HUES6 (cell line): ENCODE results near the gene INHA.

ENCODE experiments used
- H3K27ac ChIP-seq: 2 replicates; pipeline ENCODE4 v1.7.0; 2013; ENCODE audit warnings: low read depth, mild to moderate bottlenecking, low read length, inconsistent platforms
- H3K27me3 ChIP-seq: 2 replicates; pipeline ENCODE4 v1.6.1; 2013; ENCODE audit warnings: low read length; ENCODE audit not compliant: control insufficient read depth, insufficient read depth
- H3K36me3 ChIP-seq: 2 replicates; pipeline ENCODE4 v1.6.1; 2013; ENCODE audit warnings: low read length; ENCODE audit not compliant: control insufficient read depth, insufficient read depth
- H3K4me1 ChIP-seq: 2 replicates; pipeline ENCODE4 v1.6.1; 2013; ENCODE audit warnings: low read length; ENCODE audit not compliant: control insufficient read depth, insufficient read depth
- H3K4me3 ChIP-seq: 2 replicates; pipeline ENCODE4 v1.5.1; 2013; ENCODE audit warnings: low read depth, low read length
- H3K9ac ChIP-seq: one replicate; pipeline ENCODE4 v1.6.1; 2013; ENCODE audit warnings: mild to moderate bottlenecking, low read length
- H3K9me3 ChIP-seq: 2 replicates; pipeline ENCODE4 v1.6.1; 2013; ENCODE audit warnings: low read depth, low read length; ENCODE audit not compliant: control insufficient read depth, insufficient read depth

INHA gene

GRCh38 chr2:219560893-219561178 lies 11.3 kb upstream of the INHA start:
- H3K9me3 ChIP-seq: no peaks in the 10 kb centered on the region
- H3K27me3 ChIP-seq: no peaks in the 10 kb centered on the region
- no peak overlapping the region for H3K9ac ChIP-seq
- no peak overlapping the region for H3K4me3 ChIP-seq
- peaks cover 53% of the 10 kb centered on the region for H3K36me3 ChIP-seq
- H3K27ac ChIP-seq: no peak overlapping the region
- peaks cover 51% of the 10 kb centered on the region for H3K4me1 ChIP-seq

GRCh38 chr2:219561179-219562048 lies 10.7 kb upstream of the INHA start:
- H3K36me3 ChIP-seq: peaks cover 50% of the 10 kb centered on the region
- H3K9me3 ChIP-seq: no peaks in the 10 kb centered on the region
- H3K4me1 ChIP-seq: peaks cover 57% of the 10 kb centered on the region
- peak overlapping the region; percentile 42; the same call in 1 of the 2 replicates for H3K27ac ChIP-seq
- no peaks in the 10 kb centered on the region for H3K27me3 ChIP-seq
- H3K4me3 ChIP-seq: no peak overlapping the region
- H3K9ac ChIP-seq: peak overlapping the region; percentile 12

- Histone ChIP-seq H3K27me3 (no peaks in the 10 kb centered on the region), H3K36me3 (peaks cover 52% of the 10 kb centered on the region), H3K27ac (no peak overlapping the region; the same call in 1 of the 2 replicates), H3K9me3 (peaks cover 4% of the 10 kb centered on the region; the same call in 1 of the 2 replicates), H3K4me1 (peaks cover 60% of the 10 kb centered on the region), H3K9ac (peak overlapping the region; percentile 12), H3K4me3 (no peak overlapping the region)
Observed at GRCh38 chr2:219562049-219563020, 9.8 kb upstream of the INHA start.

GRCh38 chr2:219563271-219563928 lies 8.7 kb upstream of the INHA start:
- peaks cover 60% of the 10 kb centered on the region for H3K4me1 ChIP-seq

GRCh38 chr2:219565130-219566080 lies 6.7 kb upstream of the INHA start:
- peaks cover 7% of the 10 kb centered on the region; the same call in 1 of the 2 replicates for H3K9me3 ChIP-seq
- H3K9ac ChIP-seq: peak overlapping the region; percentile 71
- H3K27me3 ChIP-seq: peaks cover 11% of the 10 kb centered on the region; the same call in 1 of the 2 replicates
- peak overlapping the region; percentile 28 for H3K4me3 ChIP-seq
- peaks cover 68% of the 10 kb centered on the region for H3K4me1 ChIP-seq
- peaks cover 63% of the 10 kb centered on the region for H3K36me3 ChIP-seq
- H3K27ac ChIP-seq: peak overlapping the region; percentile 65

More at GRCh38 chr2:219563271-219563928, 8.7 kb upstream of the INHA start:
- Histone ChIP-seq H3K4me3 (no peak overlapping the region), H3K9me3 (peaks cover 7% of the 10 kb centered on the region; the same call in 1 of the 2 replicates), H3K36me3 (peaks cover 59% of the 10 kb centered on the region), H3K9ac (no peak overlapping the region), H3K27me3 (no peaks in the 10 kb centered on the region), H3K27ac (no peak overlapping the region)

- Histone ChIP-seq H3K9ac (no peak overlapping the region), H3K27ac (no peak overlapping the region), H3K4me1 (peaks cover 58% of the 10 kb centered on the region), H3K4me3 (no peak overlapping the region), H3K27me3 (peaks cover 11% of the 10 kb centered on the region; the same call in 1 of the 2 replicates), H3K36me3 (peaks cover 62% of the 10 kb centered on the region), H3K9me3 (peaks cover 7% of the 10 kb centered on the region; the same call in 1 of the 2 replicates)
Observed at GRCh38 chr2:219566640-219567039, 5.5 kb upstream of the INHA start.

GRCh38 chr2:219567131-219567530 lies 5.0 kb upstream of the INHA start:
- Histone ChIP-seq H3K27me3 (peaks cover 11% of the 10 kb centered on the region; the same call in 1 of the 2 replicates), H3K4me3 (no peak overlapping the region), H3K9me3 (peaks cover 7% of the 10 kb centered on the region; the same call in 1 of the 2 replicates), H3K36me3 (peaks cover 58% of the 10 kb centered on the region), H3K9ac (no peak overlapping the region), H3K27ac (no peak overlapping the region), H3K4me1 (peaks cover 58% of the 10 kb centered on the region)

- Histone ChIP-seq H3K27ac (no peak overlapping the region), H3K27me3 (peaks cover 11% of the 10 kb centered on the region; the same call in 1 of the 2 replicates), H3K9me3 (peaks cover 7% of the 10 kb centered on the region; the same call in 1 of the 2 replicates), H3K9ac (no peak overlapping the region), H3K4me3 (no peak overlapping the region), H3K36me3 (peaks cover 51% of the 10 kb centered on the region), H3K4me1 (peaks cover 58% of the 10 kb centered on the region)
Observed at GRCh38 chr2:219567791-219568361, 4.2 kb upstream of the INHA start.

- H3K36me3 ChIP-seq: peaks cover 39% of the 10 kb centered on the region
- H3K27ac ChIP-seq: no peak overlapping the region
Observed at GRCh38 chr2:219569041-219569440, 3.1 kb upstream of the INHA start.

More at GRCh38 chr2:219569041-219569440, 3.1 kb upstream of the INHA start:
- H3K9me3 ChIP-seq: peaks cover 7% of the 10 kb centered on the region; the same call in 1 of the 2 replicates
- H3K4me3 ChIP-seq: no peak overlapping the region
- H3K4me1 ChIP-seq: peaks cover 53% of the 10 kb centered on the region
- H3K9ac ChIP-seq: no peak overlapping the region
- H3K27me3 ChIP-seq: peaks cover 11% of the 10 kb centered on the region; the same call in 1 of the 2 replicates
